ENCODE measurements around the gene TSHZ3.

The TSHZ3 gene

GRCh38 chr19:31275068-31275334 lies 74.2 kb downstream of the TSHZ3 start:
- TF ChIP-seq CTCF (IDR thresholded peaks at IDR 0.05; ENCODE audit: low read length, missing control alignments): no peak
- no peak for DNase-seq (ENCODE audit: low read depth)
- no peak overlapping the region for H3K4me3 ChIP-seq (replicated peaks; ENCODE audit: low read depth, low read length)

GRCh38 chr19:31274251-31275067 lies 74.8 kb downstream of the TSHZ3 start:
- H3K4me3 ChIP-seq (replicated peaks; ENCODE audit: low read depth, low read length): no peak overlapping the region
- no peak for DNase-seq (ENCODE audit: low read depth)
- TF ChIP-seq CTCF (IDR thresholded peaks at IDR 0.05; ENCODE audit: low read length, missing control alignments): no peak

- H3K4me3 ChIP-seq (replicated peaks; ENCODE audit: low read depth, low read length): no peak overlapping the region
- TF ChIP-seq CTCF (IDR thresholded peaks at IDR 0.05; ENCODE audit: low read length, missing control alignments): no peak
- no peak for DNase-seq (ENCODE audit: low read depth)
Observed at GRCh38 chr19:31272583-31273106, 76.6 kb downstream of the TSHZ3 start.

GRCh38 chr19:31271306-31271911 lies 77.8 kb downstream of the TSHZ3 start:
- no peak for DNase-seq (ENCODE audit: low read depth)
- no peak overlapping the region for H3K4me3 ChIP-seq (replicated peaks; ENCODE audit: low read depth, low read length)
- TF ChIP-seq CTCF (IDR thresholded peaks at IDR 0.05; ENCODE audit: low read length, missing control alignments): no peak

GRCh38 chr19:31270897-31271296 lies 78.3 kb downstream of the TSHZ3 start:
- peak; percentile 68 for DNase-seq (ENCODE audit: low read depth)
- no peak overlapping the region for H3K4me3 ChIP-seq (replicated peaks; ENCODE audit: low read depth, low read length)
- no peak for TF ChIP-seq CTCF (IDR thresholded peaks at IDR 0.05; ENCODE audit: low read length, missing control alignments)

- no peak overlapping the region for H3K4me3 ChIP-seq (replicated peaks; ENCODE audit: low read depth, low read length)
- no peak for DNase-seq (ENCODE audit: low read depth)
- no peak for TF ChIP-seq CTCF (IDR thresholded peaks at IDR 0.05; ENCODE audit: low read length, missing control alignments)
Observed at GRCh38 chr19:31269425-31270127, 79.7 kb downstream of the TSHZ3 start.

Measured in fibroblast of pulmonary artery (primary cell).